SJSA1 (cell line): Measurements from ENCODE around the gene CDK10. TPM values are rescaled to one million over a fixed set of nuclear protein-coding genes. Genes with fewer than 3 reads are reported as not detected.

Source experiments
- DNase-seq, 2 experiments: peaks; one replicate each; pipeline ENCODE4 v3.0.0-alpha.2; 2015 to 2020; ENCODE audit warnings: low spot score in 2 of 2, low read depth in 1 of 2
- H3K27ac ChIP-seq: fragments of 250-450 bp; sonication (Bioruptor Pico); 2 replicates; pipeline ENCODE4 v1.5.1; 2020; ENCODE audit warnings: mild to moderate bottlenecking, moderate library complexity
- H3K27me3 ChIP-seq: fragments of 250-450 bp; sonication (Bioruptor Pico); replicated peaks from 2 replicates; pipeline ENCODE4 v1.5.1; 2020; ENCODE audit warnings: mild to moderate bottlenecking, moderate library complexity
- H3K36me3 ChIP-seq: fragments of 250-450 bp; sonication (Bioruptor Pico); 2 replicates; pipeline ENCODE4 v1.5.1; 2020; ENCODE audit warnings: mild to moderate bottlenecking
- H3K4me1 ChIP-seq: fragments of 250-450 bp; sonication (Bioruptor Pico); replicated peaks from 2 replicates; pipeline ENCODE4 v1.6.1; 2021; ENCODE audit warnings: mild to moderate bottlenecking
- H3K4me3 ChIP-seq: fragments of 250-450 bp; sonication (Bioruptor Pico); 2 replicates; pipeline ENCODE4 v1.5.1; 2020; ENCODE audit warnings: mild to moderate bottlenecking
- H3K9me3 ChIP-seq: fragments of 250-450 bp; sonication (Bioruptor Pico); replicated peaks from 2 replicates; pipeline ENCODE4 v1.5.1; 2020; ENCODE audit warnings: mild to moderate bottlenecking
- total RNA-seq: library from RNA; depleted of rRNA; stranded (reverse); fragments of >200 nt; shearing (Covaris generic); gene quantifications from 2 replicates; pipeline ENCODE4 v1.2.3, GENCODE V29; 2014; rRNA removed

Gene CDK10
- total RNA-seq: 26.8 and 29.5 TPM in 2 replicates

- peaks cover 25% of the 10 kb centered on the region for H3K36me3 ChIP-seq
- peak within 1 kb of the TSS; percentile 57 for H3K27ac ChIP-seq
- peak; percentile 91 to 94 for DNase-seq
These were observed at the start of gene CDK10 for GRCh38 chr16:89686520-89687091. TSS of gene CDK10 (plus strand) at chr16:89686689. CDS start at chr16:89686711, 22 bp downstream.

GRCh38 chr16:89637379-89637778, 49.1 kb upstream of the CDK10 start:
- Histone ChIP-seq H3K27ac (no peak overlapping the region), H3K36me3 (no peaks in the 10 kb centered on the region), H3K4me1 (peaks cover 14% of the 10 kb centered on the region), H3K27me3 (no peaks in the 10 kb centered on the region), H3K9me3 (no peaks in the 10 kb centered on the region), H3K4me3 (no peak overlapping the region)
- DNase-seq: no peak

More at GRCh38 chr16:89686520-89687091, at the start of gene CDK10:
- Histone ChIP-seq H3K4me3 (peak within 1 kb of the TSS; percentile 74), H3K27me3 (no peaks in the 10 kb centered on the region), H3K4me1 (peaks cover 8% of the 10 kb centered on the region), H3K9me3 (no peaks in the 10 kb centered on the region; the same call in 1 of the 2 replicates)

GRCh38 chr16:89638455-89638854, 48.0 kb upstream of the CDK10 start:
- Histone ChIP-seq H3K27me3 (no peaks in the 10 kb centered on the region), H3K9me3 (no peaks in the 10 kb centered on the region), H3K36me3 (no peaks in the 10 kb centered on the region), H3K27ac (no peak overlapping the region), H3K4me1 (peaks cover 3% of the 10 kb centered on the region), H3K4me3 (no peak overlapping the region)
- DNase-seq: no peak

GRCh38 chr16:89639385-89639784, 47.1 kb upstream of the CDK10 start:
- Histone ChIP-seq H3K27ac (no peak overlapping the region), H3K9me3 (no peaks in the 10 kb centered on the region), H3K36me3 (peaks cover 5% of the 10 kb centered on the region), H3K27me3 (no peaks in the 10 kb centered on the region), H3K4me3 (no peak overlapping the region), H3K4me1 (no peaks in the 10 kb centered on the region)
- DNase-seq: no peak

GRCh38 chr16:89641458-89642119, 44.9 kb upstream of the CDK10 start:
- no peaks in the 10 kb centered on the region for H3K4me1 ChIP-seq
- no peak overlapping the region for H3K4me3 ChIP-seq
- peaks cover 27% of the 10 kb centered on the region for H3K36me3 ChIP-seq
- no peak overlapping the region for H3K27ac ChIP-seq
- H3K27me3 ChIP-seq: no peaks in the 10 kb centered on the region
- DNase-seq: no peak
- no peaks in the 10 kb centered on the region for H3K9me3 ChIP-seq

GRCh38 chr16:89642574-89642973, 43.9 kb upstream of the CDK10 start:
- DNase-seq: no peak
- Histone ChIP-seq H3K27me3 (no peaks in the 10 kb centered on the region), H3K4me1 (no peaks in the 10 kb centered on the region), H3K36me3 (peaks cover 33% of the 10 kb centered on the region), H3K4me3 (no peak overlapping the region), H3K9me3 (no peaks in the 10 kb centered on the region), H3K27ac (no peak overlapping the region)

- Histone ChIP-seq H3K4me3 (no peak overlapping the region), H3K36me3 (peaks cover 33% of the 10 kb centered on the region), H3K9me3 (no peaks in the 10 kb centered on the region), H3K27me3 (no peaks in the 10 kb centered on the region), H3K4me1 (no peaks in the 10 kb centered on the region), H3K27ac (no peak overlapping the region)
- DNase-seq: no peak
These were observed 42.7 kb upstream of the CDK10 start for GRCh38 chr16:89643769-89644300.

- Histone ChIP-seq H3K27me3 (no peaks in the 10 kb centered on the region), H3K4me3 (no peak overlapping the region), H3K9me3 (no peaks in the 10 kb centered on the region), H3K4me1 (no peaks in the 10 kb centered on the region), H3K27ac (no peak overlapping the region), H3K36me3 (peaks cover 35% of the 10 kb centered on the region)
- DNase-seq: no peak
These were observed 41.4 kb upstream of the CDK10 start for GRCh38 chr16:89645122-89645521.

- Histone ChIP-seq H3K4me1 (no peaks in the 10 kb centered on the region), H3K36me3 (peaks cover 47% of the 10 kb centered on the region), H3K27me3 (no peaks in the 10 kb centered on the region), H3K9me3 (no peaks in the 10 kb centered on the region), H3K4me3 (no peak overlapping the region), H3K27ac (no peak overlapping the region)
- no peak for DNase-seq
These were observed 40.2 kb upstream of the CDK10 start for GRCh38 chr16:89646270-89646669.

GRCh38 chr16:89646906-89647305, 39.6 kb upstream of the CDK10 start:
- H3K27ac ChIP-seq: no peak overlapping the region
- no peaks in the 10 kb centered on the region for H3K27me3 ChIP-seq
- H3K4me1 ChIP-seq: no peaks in the 10 kb centered on the region
- no peak overlapping the region for H3K4me3 ChIP-seq
- DNase-seq: no peak
- H3K36me3 ChIP-seq: peaks cover 53% of the 10 kb centered on the region
- no peaks in the 10 kb centered on the region for H3K9me3 ChIP-seq

GRCh38 chr16:89651584-89651983, 34.9 kb upstream of the CDK10 start:
- Histone ChIP-seq H3K9me3 (no peaks in the 10 kb centered on the region), H3K36me3 (peaks cover 47% of the 10 kb centered on the region), H3K4me3 (no peak overlapping the region), H3K27ac (no peak overlapping the region), H3K4me1 (peaks cover 6% of the 10 kb centered on the region), H3K27me3 (no peaks in the 10 kb centered on the region)
- no peak for DNase-seq

GRCh38 chr16:89653656-89654295, 32.7 kb upstream of the CDK10 start:
- no peaks in the 10 kb centered on the region for H3K9me3 ChIP-seq
- no peak for DNase-seq
- H3K4me1 ChIP-seq: peaks cover 11% of the 10 kb centered on the region
- H3K27ac ChIP-seq: no peak overlapping the region
- no peaks in the 10 kb centered on the region for H3K27me3 ChIP-seq
- no peak overlapping the region for H3K4me3 ChIP-seq
- peaks cover 52% of the 10 kb centered on the region for H3K36me3 ChIP-seq

- H3K9me3 ChIP-seq: no peaks in the 10 kb centered on the region
- H3K27me3 ChIP-seq: no peaks in the 10 kb centered on the region
- H3K4me1 ChIP-seq: peaks cover 13% of the 10 kb centered on the region
- no peak for DNase-seq
- H3K4me3 ChIP-seq: no peak overlapping the region
- peaks cover 61% of the 10 kb centered on the region for H3K36me3 ChIP-seq
- no peak overlapping the region for H3K27ac ChIP-seq
These were observed 31.3 kb upstream of the CDK10 start for GRCh38 chr16:89655062-89655643.
